H1 (cell line): ENCODE results near the gene ZNF311. TPM values are rescaled to one million over a fixed set of nuclear protein-coding genes. Genes with fewer than 3 reads are reported as not detected.

Experiments used
- ASH2L ChIP-seq: fragments of 200-600, 300-600 bp; sonication (generic); IDR thresholded peaks from one replicate; pipeline ENCODE4 v1.7.1; 2017; ENCODE audit warnings: low read length
- ATF2 ChIP-seq: IDR thresholded peaks from 2 replicates; pipeline ENCODE4 v1.6.1; 2012; ENCODE audit warnings: low read length, inconsistent platforms
- CEBPB ChIP-seq: IDR thresholded peaks from 2 replicates; pipeline ENCODE4 v1.6.1; 2012; ENCODE audit warnings: low read depth, low read length
- E2F6 ChIP-seq: IDR thresholded peaks from 2 replicates; pipeline ENCODE4 v1.6.1; 2012; ENCODE audit warnings: inconsistent platforms
- EGR1 ChIP-seq: IDR thresholded peaks from 2 replicates; pipeline ENCODE4 v1.6.1; 2011; ENCODE audit warnings: low read depth, low read length, borderline replicate concordance
- EZH2 ChIP-seq: fragments of 200-600 bp; sonication (generic); IDR thresholded peaks from 2 replicates; pipeline ENCODE4 v1.7.1; 2012; ENCODE audit warnings: low read depth, mild to moderate bottlenecking, moderate library complexity, low read length, inconsistent platforms; ENCODE audit not compliant: severe bottlenecking
- GTF2F1 ChIP-seq: IDR thresholded peaks from 2 replicates; pipeline ENCODE4 v1.6.1; 2012; ENCODE audit warnings: low read depth, low read length, improper control_type of control experiment, borderline replicate concordance
- HDAC2 ChIP-seq, 2 experiments: fragments of 300-600 bp in 1 of 2; sonication (generic) in 1 of 2; IDR thresholded peaks; 2 replicates each; pipeline ENCODE4 v1.6.1; 2011 to 2012; ENCODE audit warnings: low read depth in 2 of 2, low read length in 2 of 2, mild to moderate bottlenecking in 2 of 2, moderate library complexity in 2 of 2, borderline replicate concordance in 1 of 2, inconsistent platforms in 1 of 2
- JUND ChIP-seq: IDR thresholded peaks from 2 replicates; pipeline ENCODE4 v1.6.1; 2011; ENCODE audit warnings: mild to moderate bottlenecking, improper control_type of control experiment, low read length
- KDM4A ChIP-seq: IDR thresholded peaks from one replicate; pipeline ENCODE4 v1.7.1; 2012; ENCODE audit warnings: low read depth, mild to moderate bottlenecking, moderate library complexity, low read length, inconsistent platforms; ENCODE audit not compliant: severe bottlenecking
- MAX ChIP-seq: IDR thresholded peaks from 2 replicates; pipeline ENCODE4 v1.6.1; 2012; ENCODE audit warnings: inconsistent platforms
- POLR2A ChIP-seq, 2 experiments: IDR thresholded peaks; 1 replicate in 1 of 2; 2 replicates in 1 of 2; pipeline ENCODE4 v1.6.1; 2011; ENCODE audit warnings: low read depth in 2 of 2, low read length in 2 of 2, mild to moderate bottlenecking in 2 of 2; ENCODE audit errors: control extremely low read depth in 1 of 2
- RBBP5 ChIP-seq: IDR thresholded peaks from 2 replicates; pipeline ENCODE4 v1.7.1; 2012; ENCODE audit warnings: low read depth, mild to moderate bottlenecking, inconsistent platforms, low read length, moderate library complexity, borderline replicate concordance
- RFX5 ChIP-seq: IDR thresholded peaks from 2 replicates; pipeline ENCODE4 v1.6.1; 2011; ENCODE audit warnings: low read depth, low read length, improper control_type of control experiment, borderline replicate concordance
- RNF2 ChIP-seq: fragments of 200-900, 300-1000 bp; sonication (generic); IDR thresholded peaks from 2 replicates; pipeline ENCODE4 v1.7.1; 2016; ENCODE audit warnings: borderline replicate concordance, low read depth, mild to moderate bottlenecking, antibody characterized with exemption, low read length; ENCODE audit not compliant: poor library complexity, severe bottlenecking; ENCODE audit errors: missing control alignments
- SIX5 ChIP-seq: IDR thresholded peaks from 2 replicates; pipeline ENCODE4 v1.6.1; 2011; ENCODE audit warnings: mild to moderate bottlenecking, low read depth, low read length
- SRF ChIP-seq: IDR thresholded peaks from 2 replicates; pipeline ENCODE4 v1.6.1; 2011; ENCODE audit warnings: mild to moderate bottlenecking, low read depth, low read length, moderate library complexity
- TAF1 ChIP-seq: IDR thresholded peaks from 2 replicates; pipeline ENCODE4 v1.6.1; 2011; ENCODE audit warnings: mild to moderate bottlenecking, low read depth, low read length
- TAF7 ChIP-seq: optimal IDR thresholded peaks from 2 replicates; pipeline ENCODE3; 2011; ENCODE audit warnings: low read depth, mild to moderate bottlenecking, inconsistent platforms, low read length, moderate library complexity, borderline replicate concordance
- TBP ChIP-seq: IDR thresholded peaks from 2 replicates; pipeline ENCODE4 v1.6.1; 2011; ENCODE audit warnings: low read depth, low read length, improper control_type of control experiment
- TEAD4 ChIP-seq: IDR thresholded peaks from 2 replicates; pipeline ENCODE4 v1.6.1; 2012; ENCODE audit warnings: low read depth, low read length, inconsistent platforms, mixed read lengths
- polyA plus RNA-seq, 7 experiments: library from polyadenylated mRNA; depleted of rRNA in 3 of 7; stranded (reverse) in 5 of 7; unstranded in 2 of 7; fragments of >200 nt in 5 of 7; fragments of 200-250 nt in 2 of 7; gene quantifications; 1 replicate in 5 of 7; 2 replicates in 1 of 7; 4 replicates in 1 of 7; pipeline versions ENCODE4 v1.2.1 to v1.2.3, GENCODE V29; 2011 to 2013; ENCODE audit warnings: missing spikeins in 2 of 7, mixed read lengths in 2 of 7
- total RNA-seq: library from RNA; stranded (reverse); fragmentation: NEBNext Ultra II Directional; extraction: Animal tissue kit (Norgen Biotek cat#: 25700); gene quantifications from 2 replicates; pipeline ENCODE4 v1.2.1, GENCODE V29; 2021

Gene ZNF311
- total and polyA plus RNA-seq, 2 of the 8 experiments (the other 6 are each of a cell fraction or from before 2014, with no cell fraction given) = 1.9 to 4.2 TPM

GRCh38 chr6:28988536-28989311 is 16.4 kb downstream of the ZNF311 start (continued):
- TF ChIP-seq GTF2F1 (peak; percentile 12; the same call in 1 of the 2 replicates), E2F6 (no peak; the same call in 1 of the 2 replicates), MAX (peak; percentile 91), SIX5 (no peak), TEAD4 (peak; percentile 77), POLR2A (IDR thresholded peaks at IDR 0.05; ENCODE audit: control extremely low read depth in 1 of 2, low read depth in 2 of 2, low read length in 2 of 2) (peak in 1 of 2 experiments; percentile 51; a peak in 1 of 3 replicates), SRF (no peak), EGR1 (no peak; the same call in 1 of the 2 replicates), KDM4A (peak; percentile 53), ASH2L (peak; percentile 90), JUND (peak; percentile 81; the same call in 1 of the 2 replicates), TAF1 (0 out of 2 replicates have a peak, but pooled peaks have one; percentile 25), TAF7 (no peak), CEBPB (peak; percentile 94), RFX5 (no peak), TBP (peak; percentile 98), EZH2 (no peak), HDAC2 (IDR thresholded peaks at IDR 0.05; ENCODE audit: borderline replicate concordance in 1 of 2, low read depth in 2 of 2, low read length in 2 of 2) (peak; percentile 65 to 89; a peak in 2 of 4 replicates), RBBP5 (peak; percentile 86), ATF2 (peak; percentile 82), RNF2 (no peak)
